Astrocyte of the cerebellum (primary cell): ENCODE measurements around the gene ASPRV1.
"Not testable (repeated sequence)": the region's sequence is repeated elsewhere in the genome, so short reads cannot be mapped to it uniquely, and the experiment has no call there.

Source experiments
- DNase-seq: peaks from one replicate; pipeline ENCODE4 v3.0.0-alpha.2; 2011; ENCODE audit warnings: low read depth
- H3K4me3 ChIP-seq: 2 replicates; pipeline ENCODE4 v1.5.1; 2011; ENCODE audit warnings: mild to moderate bottlenecking, low read depth, low read length, moderate library complexity
- in situ Hi-C: cut with HindIII; loops from 2 replicates; pipeline ENCODE4 v1.10.0; 2017; ENCODE audit warnings: low sequenced_read_pairs
- TF ChIP-seq, protein P1 (sequence below): IDR thresholded peaks from 2 replicates; pipeline ENCODE4 v1.5.1; 2012; ENCODE audit warnings: low read length, low read depth, moderate library complexity, mild to moderate bottlenecking; ENCODE audit errors: missing control alignments

Gene ASPRV1

GRCh38 chr2:69957965-69958364 lies 3.5 kb downstream of the ASPRV1 start:
- in situ Hi-C loops: no loop called here
- TF ChIP-seq, protein P1, sequence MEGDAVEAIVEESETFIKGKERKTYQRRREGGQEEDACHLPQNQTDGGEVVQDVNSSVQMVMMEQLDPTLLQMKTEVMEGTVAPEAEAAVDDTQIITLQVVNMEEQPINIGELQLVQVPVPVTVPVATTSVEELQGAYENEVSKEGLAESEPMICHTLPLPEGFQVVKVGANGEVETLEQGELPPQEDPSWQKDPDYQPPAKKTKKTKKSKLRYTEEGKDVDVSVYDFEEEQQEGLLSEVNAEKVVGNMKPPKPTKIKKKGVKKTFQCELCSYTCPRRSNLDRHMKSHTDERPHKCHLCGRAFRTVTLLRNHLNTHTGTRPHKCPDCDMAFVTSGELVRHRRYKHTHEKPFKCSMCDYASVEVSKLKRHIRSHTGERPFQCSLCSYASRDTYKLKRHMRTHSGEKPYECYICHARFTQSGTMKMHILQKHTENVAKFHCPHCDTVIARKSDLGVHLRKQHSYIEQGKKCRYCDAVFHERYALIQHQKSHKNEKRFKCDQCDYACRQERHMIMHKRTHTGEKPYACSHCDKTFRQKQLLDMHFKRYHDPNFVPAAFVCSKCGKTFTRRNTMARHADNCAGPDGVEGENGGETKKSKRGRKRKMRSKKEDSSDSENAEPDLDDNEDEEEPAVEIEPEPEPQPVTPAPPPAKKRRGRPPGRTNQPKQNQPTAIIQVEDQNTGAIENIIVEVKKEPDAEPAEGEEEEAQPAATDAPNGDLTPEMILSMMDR: no peak
- H3K4me3 ChIP-seq: no peak overlapping the region
- no peak for DNase-seq

GRCh38 chr2:69956475-69956979 lies 4.9 kb downstream of the ASPRV1 start:
- no peak overlapping the region for H3K4me3 ChIP-seq
- in situ Hi-C loops: no loop called here
- no peak for DNase-seq
- TF ChIP-seq, protein P1: no peak

- TF ChIP-seq, protein P1: no peak
- no peak for DNase-seq
- in situ Hi-C loops: no loop called here
- no peak overlapping the region for H3K4me3 ChIP-seq
Measured at GRCh38 chr2:69955029-69955428, 6.4 kb downstream of the ASPRV1 start.

DNA sequence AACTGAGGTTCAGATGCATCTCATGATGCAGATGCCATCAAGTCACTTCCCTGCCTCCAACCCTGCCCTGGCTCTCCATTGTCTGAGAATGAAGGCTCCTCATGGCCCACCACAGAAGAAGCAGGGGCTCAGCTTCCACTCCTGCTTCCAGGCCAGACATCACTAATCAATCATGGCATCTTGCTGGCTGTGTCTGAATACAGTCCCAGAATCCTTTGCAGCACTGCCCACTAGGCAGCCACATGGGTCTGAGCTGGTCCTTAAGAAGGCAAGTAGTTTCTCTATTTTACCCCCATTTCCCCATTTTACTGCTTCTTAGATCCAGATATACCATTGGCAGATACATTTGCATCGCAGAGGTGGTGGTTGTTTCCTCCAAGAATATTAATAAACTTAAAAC lies 7.3 kb downstream of the ASPRV1 start:
- no peak for DNase-seq
- in situ Hi-C loops: no loop called here
- TF ChIP-seq, protein P1: no peak
- H3K4me3 ChIP-seq: no peak overlapping the region

- TF ChIP-seq, protein P1: no peak
- H3K4me3 ChIP-seq: no peak overlapping the region
- in situ Hi-C loops: no loop called here
- DNase-seq: no peak
Measured at GRCh38 chr2:69952336-69953115, 8.9 kb downstream of the ASPRV1 start.

DNA sequence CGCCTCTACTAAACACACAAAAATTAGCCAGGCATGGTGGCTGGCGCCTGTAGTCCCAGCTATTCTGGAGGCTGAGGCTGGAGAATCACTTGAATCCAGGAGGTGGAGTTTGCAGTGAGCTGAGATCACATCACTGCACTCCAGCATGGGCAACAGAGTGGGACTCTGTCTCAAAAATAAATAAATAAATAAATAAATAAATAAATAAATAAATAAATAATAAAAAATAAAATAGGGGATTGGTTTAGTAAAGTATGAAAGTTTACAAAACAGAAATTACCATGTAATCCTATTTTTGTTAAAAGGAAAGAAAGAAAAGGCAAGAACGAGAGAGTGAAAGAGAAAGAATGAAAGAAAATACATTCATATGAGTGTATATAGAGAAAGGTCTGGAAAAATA lies 10.8 kb downstream of the ASPRV1 start:
- in situ Hi-C loops, H3K4me3 ChIP-seq, DNase-seq: not testable (repeated sequence)

GRCh38 chr2:69950241-69950640 lies 11.2 kb downstream of the ASPRV1 start:
- in situ Hi-C loops: no loop called here
- no peak for DNase-seq
- no peak overlapping the region for H3K4me3 ChIP-seq
- TF ChIP-seq, protein P1: no peak
